Activated CD8-positive, alpha-beta memory T cell treated with anti-CD3 and anti-CD28 coated beads, Interleukin-2, amount 50 U/mL, for 1 hour (primary cell): ENCODE results near the gene DCAF6.
A peak's percentile ranks its signal among the peaks of the same experiment; 100 is the strongest.

Experiments used
- DNase-seq: peaks from one replicate; pipeline ENCODE4 v3.0.0-alpha.2; 2020; ENCODE audit errors: extremely low read depth

The DCAF6 gene

GRCh38 chr1:168084396-168085231 lies 148.1 kb downstream of the DCAF6 start:
- peak; percentile 9 for DNase-seq

DNA sequence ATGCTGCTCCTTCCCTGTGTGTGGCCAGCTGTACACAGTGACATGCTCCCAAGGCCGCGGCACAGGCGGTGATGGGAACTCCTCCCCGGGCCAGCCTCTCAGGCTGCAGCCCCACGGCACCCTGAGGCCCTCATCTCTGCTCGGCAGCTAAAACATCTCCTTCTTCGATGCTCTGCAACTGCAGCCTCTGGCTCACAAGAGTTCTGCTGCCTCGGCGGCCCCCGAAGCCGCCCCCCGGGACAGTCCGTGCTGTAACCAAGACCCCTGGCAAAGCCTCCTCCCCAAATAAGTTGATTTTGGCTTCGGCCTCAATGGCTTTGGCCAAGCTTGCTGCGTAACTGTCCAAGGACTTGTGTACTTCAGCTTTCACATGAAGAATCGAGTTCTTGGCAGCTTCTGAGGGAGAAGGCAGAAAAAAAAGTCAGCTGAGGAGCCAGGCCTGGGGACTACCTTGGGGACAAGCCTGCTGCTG lies 149.0 kb downstream of the DCAF6 start:
- no peak for DNase-seq

GRCh38 chr1:168086438-168086837 lies 150.0 kb downstream of the DCAF6 start:
- no peak for DNase-seq

- no peak for DNase-seq
These were observed 151.2 kb downstream of the DCAF6 start for GRCh38 chr1:168087696-168088095.

DNA sequence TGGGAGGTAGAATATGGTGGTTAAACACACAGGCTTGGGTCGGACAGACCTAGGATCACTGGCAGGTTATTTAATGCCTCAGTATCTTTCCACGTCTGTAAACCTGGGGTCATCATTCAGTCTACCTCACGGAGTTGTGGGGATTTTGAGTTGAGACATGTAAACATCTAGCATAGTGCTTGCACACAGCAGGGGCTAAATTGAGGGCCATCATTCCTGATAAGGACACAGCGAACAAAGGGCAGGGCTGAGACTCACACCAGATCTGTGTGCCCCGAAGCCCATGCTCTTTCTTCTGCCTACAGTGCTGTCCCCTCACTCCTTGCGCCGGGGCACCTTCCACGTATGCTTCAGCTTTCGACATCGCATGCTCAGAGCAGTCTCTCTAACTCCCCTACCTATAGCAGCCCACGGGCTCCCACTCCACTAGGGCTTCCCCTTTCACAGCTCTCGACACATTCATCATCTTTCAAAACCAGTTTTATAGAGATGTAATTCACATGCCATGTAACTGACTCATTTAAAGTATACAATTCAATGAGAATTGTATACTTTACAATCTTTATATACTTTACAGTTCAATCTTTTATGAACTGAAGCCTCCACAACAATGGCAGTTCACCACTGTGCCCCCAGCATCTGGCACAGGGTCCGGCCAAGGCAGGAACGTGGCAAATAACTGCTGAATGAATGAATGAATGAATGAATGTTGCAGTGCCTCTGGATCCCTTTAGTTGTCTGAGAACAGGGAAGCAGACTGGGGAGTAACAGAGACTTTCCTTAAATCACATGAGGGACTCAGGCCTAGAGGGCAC lies 152.2 kb downstream of the DCAF6 start:
- DNase-seq: no peak

GRCh38 chr1:168089326-168089978 lies 153.0 kb downstream of the DCAF6 start:
- no peak for DNase-seq

GRCh38 chr1:168089979-168090337 lies 153.5 kb downstream of the DCAF6 start:
- no peak for DNase-seq

GRCh38 chr1:168090395-168090794 lies 153.9 kb downstream of the DCAF6 start:
- DNase-seq: no peak

DNA sequence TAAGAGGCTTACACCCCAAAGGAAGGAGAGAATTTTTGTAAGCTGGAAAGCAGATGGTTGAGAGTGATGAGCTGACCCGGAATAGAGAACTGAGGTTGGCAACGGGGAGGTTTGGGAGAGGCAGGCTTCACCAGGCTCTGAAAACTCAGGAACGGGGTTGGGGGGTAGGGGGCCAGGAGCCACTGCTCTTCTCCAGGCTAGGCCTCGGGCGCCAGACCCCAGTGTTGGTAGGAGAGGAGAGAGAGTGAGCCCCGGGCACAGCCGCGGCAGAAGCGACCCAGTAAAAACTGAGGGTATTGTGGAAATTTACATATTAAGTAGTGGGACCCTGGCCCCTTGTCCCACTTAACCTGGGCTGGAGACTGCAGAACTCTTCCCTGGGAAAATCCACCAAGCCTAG lies 154.6 kb downstream of the DCAF6 start:
- DNase-seq: no peak

DNA sequence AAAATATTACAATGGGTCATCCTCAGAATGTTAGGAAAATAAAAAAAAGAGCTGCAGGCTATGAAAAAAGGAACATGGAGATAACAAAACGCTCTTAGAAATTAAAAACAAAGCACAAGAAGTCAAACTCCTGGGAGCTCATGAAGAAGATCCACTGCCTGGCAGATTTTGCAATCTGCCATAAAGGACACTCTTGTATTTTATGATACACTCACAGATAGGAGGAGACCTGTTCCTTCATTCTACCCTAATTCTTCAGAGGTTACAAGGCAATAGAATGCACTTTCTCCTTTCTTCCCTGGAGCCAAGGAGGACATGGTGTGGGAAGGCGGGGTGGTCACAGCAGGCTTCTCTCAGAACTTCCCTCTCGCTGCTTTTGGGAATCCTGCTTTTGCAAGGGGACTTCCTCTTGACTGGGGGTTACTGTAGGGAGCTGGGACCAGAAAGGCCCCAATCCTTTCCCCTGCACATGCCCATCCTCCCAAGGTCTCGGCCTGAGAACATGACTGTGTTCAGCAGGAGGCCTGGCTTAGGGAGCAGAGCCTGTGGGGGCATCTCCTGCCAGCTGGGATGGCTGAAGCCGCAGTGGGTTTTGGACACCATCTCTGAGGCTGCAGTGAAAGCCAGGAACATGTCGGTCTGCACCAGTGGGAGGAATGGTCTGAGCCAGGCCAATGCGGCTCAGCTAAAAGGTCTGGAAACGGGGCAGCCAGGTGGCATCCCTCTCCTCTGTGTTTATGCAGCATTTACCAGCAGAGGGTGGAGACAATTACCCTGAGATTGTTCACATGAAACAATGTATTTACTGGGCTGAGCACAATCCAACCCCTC lies 155.5 kb downstream of the DCAF6 start:
- no peak for DNase-seq

DNA sequence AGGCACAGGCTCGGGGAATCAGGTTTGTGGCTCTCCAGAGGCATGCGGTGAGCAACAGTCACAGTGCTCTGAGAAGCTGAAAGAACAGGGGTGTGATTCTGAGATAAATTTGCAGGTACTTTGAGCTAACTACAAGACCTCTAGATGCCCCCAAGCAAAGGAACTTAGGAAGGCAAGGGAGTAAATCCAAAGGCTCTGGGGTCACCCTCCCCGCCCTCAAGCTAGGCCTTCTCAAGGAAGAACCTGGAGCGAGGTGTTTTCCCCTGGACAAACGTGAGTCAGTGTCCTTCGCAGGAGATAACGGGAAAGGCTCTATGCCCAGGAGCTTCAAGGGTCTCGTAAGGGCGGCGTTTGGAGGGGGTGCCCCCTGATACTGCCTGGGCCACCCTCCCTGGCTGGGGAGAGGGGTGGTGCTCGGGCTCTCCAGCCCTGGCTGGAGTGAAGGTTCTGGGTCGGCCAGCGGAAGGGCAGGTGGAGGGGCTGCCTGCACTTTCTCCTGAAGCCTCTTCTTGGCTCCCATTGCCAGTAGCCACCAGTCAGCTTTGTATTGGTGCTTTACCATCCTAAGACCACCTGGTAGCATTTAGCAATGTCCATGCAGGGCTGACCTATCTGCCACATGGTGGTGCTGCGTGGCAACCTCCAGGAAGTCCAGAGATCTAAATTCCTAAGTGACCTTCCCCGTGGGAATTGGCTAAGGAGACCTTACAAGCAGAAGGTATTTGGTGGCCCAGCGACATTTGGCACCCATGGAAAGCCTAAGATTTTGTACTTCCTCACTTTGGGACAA lies 156.3 kb downstream of the DCAF6 start:
- no peak for DNase-seq

- no peak for DNase-seq
These were observed 157.1 kb downstream of the DCAF6 start for GRCh38 chr1:168093616-168094015.

DNA sequence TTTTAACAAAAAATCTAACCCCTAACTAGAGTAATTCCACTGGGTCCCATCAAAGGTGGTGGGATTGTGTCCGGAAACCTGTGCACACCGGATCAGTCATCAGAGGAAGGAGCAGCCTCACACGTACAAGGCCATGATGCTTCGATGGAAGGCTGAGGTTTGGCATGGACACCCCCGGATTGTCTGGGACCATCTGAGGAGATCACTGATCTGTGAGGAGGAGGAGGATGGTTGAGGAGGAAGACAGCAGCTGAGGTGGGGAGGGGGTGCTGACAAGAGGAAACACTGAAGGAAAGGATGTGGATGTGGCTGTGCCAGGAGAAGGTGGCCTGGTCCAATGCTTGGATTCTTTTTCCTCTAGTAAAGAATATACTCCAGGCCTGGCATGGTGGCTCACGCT lies 159.0 kb downstream of the DCAF6 start:
- no peak for DNase-seq

- DNase-seq: no peak
These were observed 160.0 kb downstream of the DCAF6 start for GRCh38 chr1:168096296-168097165.

DNA sequence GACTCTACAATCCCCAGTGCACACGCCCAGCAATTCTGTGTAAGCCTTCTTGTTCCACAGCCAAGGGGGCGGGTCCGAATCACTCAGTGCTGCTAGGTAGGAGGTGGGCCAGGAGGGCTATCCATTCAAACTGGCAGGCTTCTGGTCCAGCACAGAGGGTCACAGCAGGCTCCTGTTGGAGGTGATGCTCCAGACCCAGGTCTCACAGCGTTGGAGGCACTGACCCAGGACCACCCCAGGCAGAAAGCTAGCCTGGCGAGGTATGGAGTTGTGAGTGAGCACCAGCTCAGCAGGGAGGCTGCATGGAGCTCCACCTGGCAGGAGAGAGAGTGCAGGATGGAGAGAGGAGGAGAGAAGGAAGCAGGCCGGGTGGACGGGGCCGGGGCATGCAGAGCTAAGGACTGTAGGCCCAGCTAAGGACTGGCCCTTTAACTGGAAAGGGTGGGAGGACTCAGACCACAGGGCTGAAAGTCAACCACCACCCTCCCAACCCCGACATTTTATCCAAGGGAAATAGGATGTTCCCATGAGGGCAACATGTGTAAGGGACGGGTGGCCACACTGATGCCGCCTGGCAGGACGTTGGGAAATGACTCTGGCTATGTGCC lies 161.5 kb downstream of the DCAF6 start:
- no peak for DNase-seq

- no peak for DNase-seq
These were observed 162.2 kb downstream of the DCAF6 start for GRCh38 chr1:168098534-168099320.

DNA sequence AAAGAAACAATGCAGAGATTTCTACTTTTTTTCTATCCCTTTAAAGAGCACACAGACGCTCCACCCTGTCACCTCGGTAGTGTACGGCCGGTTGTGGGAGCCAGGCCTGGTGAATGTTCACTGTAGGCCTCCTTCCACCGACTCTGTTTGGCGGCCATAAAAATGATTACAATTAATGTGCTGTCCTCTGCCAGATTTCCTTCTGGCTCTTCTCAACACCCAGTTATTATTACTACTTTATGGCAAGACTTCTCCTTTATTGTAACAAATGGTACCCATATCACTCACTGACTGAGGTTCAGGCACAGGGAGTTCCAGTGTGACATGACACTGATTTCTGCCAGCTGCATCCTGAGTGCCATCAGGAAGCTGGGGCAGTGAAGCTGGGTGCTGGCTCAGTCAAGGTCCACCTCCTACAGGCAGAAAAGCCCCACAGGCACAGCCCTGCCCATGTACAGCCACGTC lies 162.9 kb downstream of the DCAF6 start:
- DNase-seq: no peak

DNA sequence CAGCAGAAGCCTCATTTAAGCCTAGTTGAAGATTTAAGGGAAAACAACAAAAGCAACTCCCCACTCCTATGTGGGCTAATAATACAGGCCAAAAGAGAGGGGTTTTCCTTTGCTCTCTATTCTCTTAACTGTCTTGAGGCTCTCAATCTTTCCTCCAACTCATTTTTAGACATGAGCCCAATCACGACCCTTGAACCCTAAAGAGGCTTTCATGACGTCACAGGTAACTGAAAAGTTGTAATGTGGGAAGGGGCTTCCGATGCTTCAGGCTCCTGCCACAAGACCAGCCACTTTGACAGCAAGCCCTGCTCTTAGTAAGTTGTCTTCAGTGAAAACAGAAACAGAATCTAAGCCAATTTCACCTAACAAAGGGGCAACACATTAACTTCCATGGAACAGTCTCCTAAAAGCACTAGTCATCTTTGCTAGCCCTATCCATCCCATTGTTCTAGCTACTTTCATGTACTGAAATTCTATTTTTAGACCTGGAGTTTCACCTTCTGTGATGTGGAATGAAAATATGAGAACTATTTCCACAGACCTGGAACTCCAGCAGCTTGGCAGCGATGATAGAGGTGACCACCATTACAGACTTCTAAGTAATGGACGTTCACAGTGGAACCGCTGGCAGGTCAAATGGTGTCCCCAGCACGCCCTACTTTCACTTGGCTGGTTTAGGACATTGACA lies 164.0 kb downstream of the DCAF6 start:
- no peak for DNase-seq
